Heart left ventricle (tissue), 16 donors: Measurements from ENCODE around the gene ADD2. TPM values are rescaled to one million over a fixed set of nuclear protein-coding genes. Genes with fewer than 3 reads are reported as not detected.
A peak's percentile ranks its signal among the peaks of the same experiment; 100 is the strongest.

Experiments
- ATAC-seq, 4 donors: fragments of 200-7000 bp; cut with Tn5 transposase; one replicate each; pipeline ENCODE4 v1.9.1; 2020 to 2022; ENCODE audit warnings: moderate library complexity in 4 of 4, mild to moderate bottlenecking in 3 of 4, moderate number of reproducible peaks in 1 of 4
- DNase-seq, 5 donors: peaks; one replicate each; pipeline ENCODE4 v3.0.0-alpha.2; 2020
- H3K27ac ChIP-seq, 12 donors: fragments of 200-600 bp; sonication (generic) in 4 of 12; one replicate each; pipeline versions ENCODE4 v1.5.0 to v1.8.0; 2016 to 2022; ENCODE audit warnings: mild to moderate bottlenecking in 2 of 12
- H3K27me3 ChIP-seq, 9 donors: fragments of 200-600 bp; sonication (generic) in 2 of 9; one replicate each; pipeline versions ENCODE4 v1.5.1 to v1.8.0; 2016 to 2022; ENCODE audit warnings: mild to moderate bottlenecking in 3 of 9
- H3K36me3 ChIP-seq, 9 donors: fragments of 200-600 bp; sonication (generic) in 2 of 9; one replicate each; pipeline versions ENCODE4 v1.5.0 to v1.8.0; 2018 to 2022; ENCODE audit warnings: mild to moderate bottlenecking in 2 of 9
- H3K4me1 ChIP-seq, 12 donors: fragments of 200-600 bp; sonication (generic) in 4 of 12; one replicate each; pipeline versions ENCODE4 v1.5.0 to v1.8.0; 2016 to 2022; ENCODE audit warnings: mild to moderate bottlenecking in 3 of 12
- H3K4me3 ChIP-seq, 12 donors: fragments of 200-600 bp; sonication (generic) in 4 of 12; one replicate each; pipeline versions ENCODE4 v1.5.0 to v1.8.0; 2017 to 2022; ENCODE audit warnings: mild to moderate bottlenecking in 9 of 12, moderate library complexity in 4 of 12
- H3K9me3 ChIP-seq, 12 donors: fragments of 200-600 bp; sonication (generic) in 4 of 12; one replicate each; pipeline versions ENCODE4 v1.5.0 to v1.8.0; 2016 to 2022; ENCODE audit warnings: mild to moderate bottlenecking in 1 of 12
- POLR2A ChIP-seq, 2 donors: fragments of 450-650 bp; IDR thresholded peaks; one replicate each; pipeline ENCODE4 v1.6.1; 2017; ENCODE audit warnings: antibody characterized with exemption in 2 of 2, mild to moderate bottlenecking in 2 of 2, moderate library complexity in 2 of 2
- WGBS, 4 donors: extraction: QIAGEN DNeasy Blood & Tissue Kit in 2 of 4; methylation state at CpG; one replicate each; pipeline versions ENCODE4 v1.1.5 to v1.1.7; 2013 to 2018; 5-methylcytosine and 5-hydroxymethylcytosine counted together
- intact Hi-C, 10 donors: fragments of 100-400 bp; cut with DNase I; formaldehyde crosslinking; loops; one replicate each; pipeline versions ENCODE4 v1.11.1 to v1.14.2; 2022
- polyA plus RNA-seq, 2 donors: library from polyadenylated mRNA; stranded (reverse); fragments of 200-250 nt; gene quantifications; one replicate each; pipeline ENCODE4 v1.2.3, GENCODE V29; 2013
- total RNA-seq, 9 donors: library from RNA; depleted of rRNA in 2 of 9; stranded (reverse); fragments of >200 nt in 2 of 9; fragmentation: NEBNext Ultra II Directional in 3 of 9; extraction: Animal tissue kit (Norgen Biotek cat#: 25700) in 3 of 9; gene quantifications; one replicate each; pipeline versions ENCODE4 v1.1.0 to v1.2.4, GENCODE V29; 2016 to 2023
- TF ChIP-seq, protein P1 (sequence below), 12 donors: fragments of 200-600 bp; sonication (generic) in 4 of 12; IDR thresholded peaks; one replicate each; pipeline versions ENCODE4 v1.5.0 to v1.8.0; 2018 to 2022; ENCODE audit warnings: antibody characterized with exemption in 12 of 12, mild to moderate bottlenecking in 5 of 12
- donor health status: ischemic (EF 13 %, LVEDD 7.1; RV severe dilation, severe dysfunction).
- donor health status: healthy with polysubstance abuse.
- donor health status: DM: no; HTN: yes; CAD: no.
- donor health status: DM: no; HTN: no; CAD: no.
- donor health status: ischemic (EF 25% LVEDD 6.9; RV normal size, moderate dysfunction).
- donor health status: ischemic (EF 25% LVEDD 5.7; RV mildly dilated, moderate dysfunction).
- donor health status: healthy.
- donor health status: DM: yes; HTN: yes; CAD: no.
- donor health status: ischemic (EF 35%, LVEDD 5.7; RV mildly dilated, moderate dysfunction).
- donor health status: nonischemic (EF 11% LVEDD 7.7; RV severe dilation, severe dysfunction).
- donor health status: DM: yes; HTN: yes; CAD: no.
- donor health status: PGD.
- donor health status: ischemic (EF 29% LVEDD 5.4; RV normal size, mild dysfunction).
- donor health status: nonischemic (EF 23%, LVEDD 6.1; RV moderate dilation, normal function).

Gene ADD2
- total and polyA plus RNA-seq, 11 donors: 0.49 to 7.3 (median 3.0) TPM

GRCh38 chr2:70718241-70718640 is 49.8 kb downstream of the ADD2 start:
- H3K36me3 ChIP-seq: no peaks in the 10 kb centered on the region
- no peak overlapping the region for H3K4me3 ChIP-seq
- 85 to 89% (median 88%) methylated on average over 2 of the region's 2 CpGs for WGBS, 4 donors
- intact Hi-C loops: no loop called here
- no peaks in the 10 kb centered on the region for H3K9me3 ChIP-seq
- ATAC-seq (no peak), DNase-seq (no peak)
- H3K27me3 ChIP-seq: no peaks in the 10 kb centered on the region
- TF ChIP-seq, protein P1, sequence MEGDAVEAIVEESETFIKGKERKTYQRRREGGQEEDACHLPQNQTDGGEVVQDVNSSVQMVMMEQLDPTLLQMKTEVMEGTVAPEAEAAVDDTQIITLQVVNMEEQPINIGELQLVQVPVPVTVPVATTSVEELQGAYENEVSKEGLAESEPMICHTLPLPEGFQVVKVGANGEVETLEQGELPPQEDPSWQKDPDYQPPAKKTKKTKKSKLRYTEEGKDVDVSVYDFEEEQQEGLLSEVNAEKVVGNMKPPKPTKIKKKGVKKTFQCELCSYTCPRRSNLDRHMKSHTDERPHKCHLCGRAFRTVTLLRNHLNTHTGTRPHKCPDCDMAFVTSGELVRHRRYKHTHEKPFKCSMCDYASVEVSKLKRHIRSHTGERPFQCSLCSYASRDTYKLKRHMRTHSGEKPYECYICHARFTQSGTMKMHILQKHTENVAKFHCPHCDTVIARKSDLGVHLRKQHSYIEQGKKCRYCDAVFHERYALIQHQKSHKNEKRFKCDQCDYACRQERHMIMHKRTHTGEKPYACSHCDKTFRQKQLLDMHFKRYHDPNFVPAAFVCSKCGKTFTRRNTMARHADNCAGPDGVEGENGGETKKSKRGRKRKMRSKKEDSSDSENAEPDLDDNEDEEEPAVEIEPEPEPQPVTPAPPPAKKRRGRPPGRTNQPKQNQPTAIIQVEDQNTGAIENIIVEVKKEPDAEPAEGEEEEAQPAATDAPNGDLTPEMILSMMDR (IDR thresholded peaks at IDR 0.05): no peak
- TF ChIP-seq POLR2A (IDR thresholded peaks at IDR 0.05): no peak
- no peaks in the 10 kb centered on the region for H3K4me1 ChIP-seq
- H3K27ac ChIP-seq: no peak overlapping the region

- intact Hi-C loops: no loop called here
- Histone ChIP-seq H3K4me1 (no peaks in the 10 kb centered on the region), H3K27ac (no peak overlapping the region), H3K27me3 (no peaks in the 10 kb centered on the region), H3K9me3 (no peaks in the 10 kb centered on the region), H3K4me3 (no peak overlapping the region), H3K36me3 (no peaks in the 10 kb centered on the region)
- no peak for TF ChIP-seq POLR2A (IDR thresholded peaks at IDR 0.05)
- TF ChIP-seq, protein P1 (IDR thresholded peaks at IDR 0.05): no peak
- WGBS, 4 donors: 77 to 92% (median 84%) methylated on average over 6 to 7 of the region's 7 CpGs
- ATAC-seq (no peak), DNase-seq (no peak)
Observed at GRCh38 chr2:70717431-70718038, 50.5 kb downstream of the ADD2 start.

DNA sequence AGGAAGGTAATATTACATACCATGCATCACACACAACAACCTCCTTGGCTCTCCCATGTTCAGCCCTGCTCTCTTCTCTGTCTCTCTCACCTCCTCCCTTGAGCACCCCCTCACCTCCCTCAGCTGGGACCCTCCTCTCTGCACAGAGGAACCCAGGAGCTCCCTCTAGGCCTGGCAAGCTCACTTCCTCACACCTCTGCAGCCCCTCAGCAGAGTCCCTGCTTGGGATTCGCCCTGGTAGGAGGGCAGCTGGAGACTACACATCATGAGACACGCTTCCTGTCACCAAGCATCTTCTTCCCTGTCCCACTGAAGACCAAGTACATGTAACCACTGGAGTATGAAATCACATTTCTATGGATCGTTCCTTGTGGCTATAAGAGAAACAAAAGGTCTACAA is 51.0 kb downstream of the ADD2 start:
- Histone ChIP-seq H3K27ac (no peak overlapping the region), H3K27me3 (no peaks in the 10 kb centered on the region), H3K36me3 (no peaks in the 10 kb centered on the region), H3K9me3 (no peaks in the 10 kb centered on the region), H3K4me3 (no peak overlapping the region), H3K4me1 (no peaks in the 10 kb centered on the region)
- DNase-seq (no peak), ATAC-seq (no peak)
- intact Hi-C loops: no loop called here
- no peak for TF ChIP-seq POLR2A (IDR thresholded peaks at IDR 0.05)
- TF ChIP-seq, protein P1 (IDR thresholded peaks at IDR 0.05): no peak
- 91 to 97% (median 94%) methylated on average over 3 of the region's 3 CpGs for WGBS, 4 donors

- Histone ChIP-seq H3K4me1 (no peaks in the 10 kb centered on the region), H3K27ac (no peak overlapping the region), H3K9me3 (no peaks in the 10 kb centered on the region), H3K27me3 (no peaks in the 10 kb centered on the region), H3K36me3 (no peaks in the 10 kb centered on the region), H3K4me3 (no peak overlapping the region)
- no peak for TF ChIP-seq POLR2A (IDR thresholded peaks at IDR 0.05)
- TF ChIP-seq, protein P1 (IDR thresholded peaks at IDR 0.05): no peak
- intact Hi-C loops: no loop called here
- 46 to 61% (median 58%) methylated on average over 7 of the region's 7 CpGs for WGBS, 4 donors
- DNase-seq: peak in 2 of 5 donors; percentile 25 to 60
- peak in 3 of 4 donors; percentile 19 to 51 (median 30) for ATAC-seq
Observed at GRCh38 chr2:70716131-70716743, 51.8 kb downstream of the ADD2 start.
